ENCODE results near the gene RECK.
"Not testable (repeated sequence)": the region's sequence is repeated elsewhere in the genome, so short reads cannot be mapped to it uniquely, and the experiment has no call there.

Gene RECK

GRCh38 chr9:36156116-36156515 lies 119.4 kb downstream of the RECK start:
- DNase-seq (ENCODE audit: low read depth), result no peak
- TF ChIP-seq CTCF (conservative IDR thresholded peaks at IDR 0.05; ENCODE audit: low read depth, low read length), result no peak
- no peak overlapping the region for H3K4me3 ChIP-seq (ENCODE audit: low read length)

GRCh38 chr9:36158122-36158521 lies 121.4 kb downstream of the RECK start:
- H3K4me3 ChIP-seq (ENCODE audit: low read length), result no peak overlapping the region
- DNase-seq (ENCODE audit: low read depth), result no peak
- TF ChIP-seq CTCF (conservative IDR thresholded peaks at IDR 0.05; ENCODE audit: low read depth, low read length), result no peak

GRCh38 chr9:36158917-36159316 lies 122.2 kb downstream of the RECK start:
- no peak overlapping the region for H3K4me3 ChIP-seq (ENCODE audit: low read length)
- no peak for DNase-seq (ENCODE audit: low read depth)
- no peak for TF ChIP-seq CTCF (conservative IDR thresholded peaks at IDR 0.05; ENCODE audit: low read depth, low read length)

GRCh38 chr9:36159509-36159908 lies 122.8 kb downstream of the RECK start:
- H3K4me3 ChIP-seq (ENCODE audit: low read length), result not testable (repeated sequence)

GRCh38 chr9:36160126-36160525 lies 123.4 kb downstream of the RECK start:
- H3K4me3 ChIP-seq (ENCODE audit: low read length); DNase-seq (ENCODE audit: low read depth): not testable (repeated sequence)

More at GRCh38 chr9:36159509-36159908, 122.8 kb downstream of the RECK start:
- DNase-seq (ENCODE audit: low read depth), result not testable (repeated sequence)

GRCh38 chr9:36161187-36161586 lies 124.5 kb downstream of the RECK start:
- TF ChIP-seq CTCF (conservative IDR thresholded peaks at IDR 0.05; ENCODE audit: low read depth, low read length), result no peak
- no peak for DNase-seq (ENCODE audit: low read depth)
- no peak overlapping the region for H3K4me3 ChIP-seq (ENCODE audit: low read length)

GRCh38 chr9:36162211-36162738 lies 125.6 kb downstream of the RECK start:
- no peak for DNase-seq (ENCODE audit: low read depth)
- no peak overlapping the region for H3K4me3 ChIP-seq (ENCODE audit: low read length)
- TF ChIP-seq CTCF (conservative IDR thresholded peaks at IDR 0.05; ENCODE audit: low read depth, low read length), result no peak

- no peak overlapping the region for H3K4me3 ChIP-seq (ENCODE audit: low read length)
- TF ChIP-seq CTCF (conservative IDR thresholded peaks at IDR 0.05; ENCODE audit: low read depth, low read length), result no peak
- peak; percentile 60 for DNase-seq (ENCODE audit: low read depth)
Observed at GRCh38 chr9:36163049-36163785, 126.5 kb downstream of the RECK start.
